ENCODE results near the gene CHST11.

Gene CHST11

DNA sequence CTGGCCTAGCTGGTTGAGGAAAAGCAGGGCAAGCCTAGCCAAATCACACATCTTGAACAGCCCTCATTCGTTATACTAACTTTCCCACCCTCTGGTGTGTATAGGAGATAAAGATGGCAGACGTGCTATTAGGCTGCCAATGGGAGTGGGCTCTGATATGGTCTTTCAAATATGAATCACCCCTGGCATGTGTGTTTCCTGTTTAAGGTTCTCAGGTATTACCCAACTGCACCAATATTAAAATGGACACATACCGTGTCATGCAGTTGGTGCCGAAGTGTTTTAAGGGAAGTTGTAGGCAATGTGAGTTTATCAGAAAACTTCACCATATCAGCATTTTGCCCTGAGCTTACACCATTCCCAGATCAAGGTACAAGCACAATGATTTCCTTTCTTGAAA lies 33.4 kb downstream of the CHST11 start:
- no peak for DNase-seq (ENCODE audit: low read depth)
- no peak overlapping the region for H3K4me3 ChIP-seq (ENCODE audit: low read depth, low read length)

DNA sequence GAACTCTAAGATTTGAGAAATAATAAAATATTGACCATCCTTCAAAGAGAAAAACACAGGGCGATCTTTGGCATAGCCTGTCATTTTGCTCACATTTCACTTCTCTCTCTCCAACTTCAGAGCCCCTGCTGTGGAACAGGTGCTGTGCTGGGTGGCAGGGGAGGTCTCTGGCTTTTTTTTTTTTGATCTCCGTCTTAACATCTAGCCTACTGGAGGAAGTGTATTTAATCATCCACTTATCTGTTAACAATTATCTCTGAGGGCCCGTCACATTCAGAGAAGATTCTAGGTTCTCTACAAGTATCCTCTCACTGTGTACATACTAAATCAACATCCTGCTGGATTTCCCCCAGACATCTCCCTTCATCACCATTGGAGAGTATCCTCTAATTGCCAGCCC lies 34.1 kb downstream of the CHST11 start:
- TF ChIP-seq, protein P1, sequence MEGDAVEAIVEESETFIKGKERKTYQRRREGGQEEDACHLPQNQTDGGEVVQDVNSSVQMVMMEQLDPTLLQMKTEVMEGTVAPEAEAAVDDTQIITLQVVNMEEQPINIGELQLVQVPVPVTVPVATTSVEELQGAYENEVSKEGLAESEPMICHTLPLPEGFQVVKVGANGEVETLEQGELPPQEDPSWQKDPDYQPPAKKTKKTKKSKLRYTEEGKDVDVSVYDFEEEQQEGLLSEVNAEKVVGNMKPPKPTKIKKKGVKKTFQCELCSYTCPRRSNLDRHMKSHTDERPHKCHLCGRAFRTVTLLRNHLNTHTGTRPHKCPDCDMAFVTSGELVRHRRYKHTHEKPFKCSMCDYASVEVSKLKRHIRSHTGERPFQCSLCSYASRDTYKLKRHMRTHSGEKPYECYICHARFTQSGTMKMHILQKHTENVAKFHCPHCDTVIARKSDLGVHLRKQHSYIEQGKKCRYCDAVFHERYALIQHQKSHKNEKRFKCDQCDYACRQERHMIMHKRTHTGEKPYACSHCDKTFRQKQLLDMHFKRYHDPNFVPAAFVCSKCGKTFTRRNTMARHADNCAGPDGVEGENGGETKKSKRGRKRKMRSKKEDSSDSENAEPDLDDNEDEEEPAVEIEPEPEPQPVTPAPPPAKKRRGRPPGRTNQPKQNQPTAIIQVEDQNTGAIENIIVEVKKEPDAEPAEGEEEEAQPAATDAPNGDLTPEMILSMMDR (IDR thresholded peaks at IDR 0.05; ENCODE audit: control insufficient read depth, extremely low read depth, insufficient read depth): no peak
- no peak overlapping the region for H3K4me3 ChIP-seq (ENCODE audit: low read depth, low read length)
- DNase-seq (ENCODE audit: low read depth): no peak

More for the DNA sequence above, 33.4 kb downstream of the CHST11 start:
- TF ChIP-seq, protein P1 (IDR thresholded peaks at IDR 0.05; ENCODE audit: control insufficient read depth, extremely low read depth, insufficient read depth): no peak

DNA sequence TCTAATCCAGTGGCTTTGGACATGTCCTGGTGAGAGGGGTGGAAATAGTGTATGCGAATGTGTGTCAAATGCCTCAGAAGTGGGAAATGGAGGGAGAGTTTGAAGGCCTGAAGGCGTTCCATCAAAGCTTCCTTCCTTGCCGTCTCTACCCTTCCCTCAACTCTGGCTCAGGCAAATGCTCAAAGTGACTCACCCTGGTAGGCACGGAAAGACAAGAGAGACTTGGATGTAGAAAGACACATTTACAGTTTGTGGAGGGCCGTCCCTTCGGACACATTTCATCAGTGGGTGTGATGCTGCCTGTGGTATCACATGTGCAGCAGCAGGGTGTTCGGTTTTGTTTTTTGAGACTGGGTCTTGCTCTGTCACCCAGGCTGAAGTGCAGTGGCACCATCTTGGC lies 36.7 kb downstream of the CHST11 start:
- TF ChIP-seq, protein P1 (IDR thresholded peaks at IDR 0.05; ENCODE audit: control insufficient read depth, extremely low read depth, insufficient read depth): no peak
- DNase-seq (ENCODE audit: low read depth): no peak
- no peak overlapping the region for H3K4me3 ChIP-seq (ENCODE audit: low read depth, low read length)

DNA sequence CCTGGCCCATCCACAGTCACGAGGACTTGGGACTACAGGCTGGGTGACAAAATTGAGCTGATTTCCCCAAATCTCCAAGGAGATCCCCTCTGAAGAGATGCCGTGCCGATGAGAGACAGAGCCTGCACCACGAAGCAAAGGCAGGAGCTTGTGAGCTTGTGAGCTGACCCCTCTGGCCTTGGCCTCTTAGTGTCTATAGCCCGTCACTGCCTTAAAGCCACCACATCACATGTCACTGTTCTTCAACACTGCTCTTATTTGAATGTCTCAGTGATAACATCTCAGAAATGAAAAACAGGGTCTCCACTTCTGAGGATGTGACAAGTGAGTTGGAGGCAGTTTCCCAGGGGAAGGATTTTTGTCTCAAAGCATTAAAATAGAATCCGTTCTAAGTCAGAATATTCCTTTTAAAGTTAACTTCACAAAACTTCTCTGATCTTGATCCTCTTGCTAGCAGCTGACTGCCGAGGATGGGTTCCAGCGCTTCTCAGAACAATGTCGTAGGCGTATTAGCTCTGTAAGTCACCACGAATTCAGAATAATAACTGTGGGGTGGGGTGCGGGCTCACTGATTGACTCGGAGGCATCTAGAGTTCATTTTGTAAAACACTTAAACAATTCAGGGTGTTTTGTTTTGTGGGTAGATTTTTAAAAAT lies 37.5 kb downstream of the CHST11 start:
- no peak overlapping the region for H3K4me3 ChIP-seq (ENCODE audit: low read depth, low read length)
- DNase-seq (ENCODE audit: low read depth): no peak
- TF ChIP-seq, protein P1 (IDR thresholded peaks at IDR 0.05; ENCODE audit: control insufficient read depth, extremely low read depth, insufficient read depth): no peak

DNA sequence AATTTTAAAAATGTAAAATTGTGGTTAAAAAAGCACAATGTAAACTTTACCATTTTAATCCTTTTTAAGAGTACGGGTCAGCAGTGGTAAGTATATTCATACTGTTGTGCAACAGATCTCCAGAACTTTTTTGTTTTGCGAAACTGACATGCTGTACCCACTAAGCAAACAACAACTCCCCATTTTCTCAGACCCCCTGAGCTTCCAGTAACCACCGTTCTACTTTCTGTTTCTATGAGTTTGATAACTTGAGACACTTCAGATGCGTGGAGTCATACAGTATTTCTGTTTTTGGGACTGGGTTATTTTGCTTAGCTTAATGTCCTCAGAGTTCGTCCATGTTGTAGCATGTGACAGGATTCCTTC lies 38.0 kb downstream of the CHST11 start:
- TF ChIP-seq, protein P1 (IDR thresholded peaks at IDR 0.05; ENCODE audit: control insufficient read depth, extremely low read depth, insufficient read depth): no peak
- no peak overlapping the region for H3K4me3 ChIP-seq (ENCODE audit: low read depth, low read length)
- DNase-seq (ENCODE audit: low read depth): no peak

DNA sequence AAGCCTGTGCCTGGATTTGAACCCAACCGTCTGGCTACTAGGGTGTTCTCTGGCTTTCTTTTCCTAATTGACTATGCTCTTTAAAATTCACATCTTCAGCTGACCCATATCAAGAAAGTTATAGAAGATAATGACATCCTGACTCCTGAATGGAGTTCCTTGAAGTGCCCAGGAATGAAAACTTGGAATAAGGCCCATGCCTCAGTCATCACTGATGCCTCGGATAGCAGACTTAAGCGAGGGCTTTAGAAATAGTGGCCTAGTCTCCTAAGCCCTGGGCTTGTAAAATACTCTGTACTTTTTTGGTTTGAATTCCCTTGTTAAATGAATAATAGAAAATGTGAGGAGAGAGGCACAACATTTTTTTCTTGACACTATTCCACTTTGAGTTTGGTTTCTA lies 39.0 kb downstream of the CHST11 start:
- TF ChIP-seq, protein P1 (IDR thresholded peaks at IDR 0.05; ENCODE audit: control insufficient read depth, extremely low read depth, insufficient read depth): no peak
- H3K4me3 ChIP-seq (ENCODE audit: low read depth, low read length): no peak overlapping the region
- no peak for DNase-seq (ENCODE audit: low read depth)

DNA sequence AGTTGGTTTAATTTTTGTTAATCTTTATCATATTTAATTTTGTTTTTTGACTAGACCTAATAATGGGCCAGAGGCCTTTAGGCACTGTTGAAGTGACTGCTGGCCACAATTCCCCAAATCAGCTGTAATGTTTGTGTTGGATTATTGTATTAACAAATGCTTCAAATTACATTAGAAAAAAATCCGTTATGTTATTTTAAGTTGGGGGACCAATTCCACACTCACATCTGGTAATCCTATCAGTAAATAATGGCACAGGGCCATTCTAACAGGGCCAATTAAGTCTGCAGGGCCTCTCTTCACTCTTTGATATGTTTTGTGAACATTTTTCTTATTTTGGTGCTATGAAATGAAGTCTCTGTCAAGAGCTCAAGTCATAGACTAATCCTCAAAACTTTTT lies 39.6 kb downstream of the CHST11 start:
- no peak overlapping the region for H3K4me3 ChIP-seq (ENCODE audit: low read depth, low read length)
- TF ChIP-seq, protein P1 (IDR thresholded peaks at IDR 0.05; ENCODE audit: control insufficient read depth, extremely low read depth, insufficient read depth): no peak
- DNase-seq (ENCODE audit: low read depth): no peak
